ENCODE data around the gene ABCD2.
"Not testable (repeated sequence)": the region's sequence is repeated elsewhere in the genome, so short reads cannot be mapped to it uniquely, and the experiment has no call there.

The ABCD2 gene

DNA sequence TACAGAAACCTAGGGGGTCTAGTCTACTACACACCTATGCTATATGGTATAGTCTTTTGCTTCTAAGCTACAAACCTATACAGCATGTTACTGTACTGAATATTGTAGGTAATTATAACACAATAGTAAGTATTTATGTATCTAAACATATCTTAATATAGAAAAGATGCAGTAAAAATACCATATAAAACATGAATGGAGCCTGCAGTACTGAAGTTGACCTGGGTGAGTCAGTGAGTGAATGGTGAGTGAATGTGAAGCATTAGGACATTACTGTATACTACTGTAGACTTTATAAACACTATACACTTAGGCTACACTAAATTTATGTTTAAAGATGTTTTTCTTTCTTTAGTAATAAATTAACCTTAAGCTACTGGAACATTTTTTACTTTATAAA, 13.1 kb upstream of the ABCD2 start:
- TF ChIP-seq, protein P1, sequence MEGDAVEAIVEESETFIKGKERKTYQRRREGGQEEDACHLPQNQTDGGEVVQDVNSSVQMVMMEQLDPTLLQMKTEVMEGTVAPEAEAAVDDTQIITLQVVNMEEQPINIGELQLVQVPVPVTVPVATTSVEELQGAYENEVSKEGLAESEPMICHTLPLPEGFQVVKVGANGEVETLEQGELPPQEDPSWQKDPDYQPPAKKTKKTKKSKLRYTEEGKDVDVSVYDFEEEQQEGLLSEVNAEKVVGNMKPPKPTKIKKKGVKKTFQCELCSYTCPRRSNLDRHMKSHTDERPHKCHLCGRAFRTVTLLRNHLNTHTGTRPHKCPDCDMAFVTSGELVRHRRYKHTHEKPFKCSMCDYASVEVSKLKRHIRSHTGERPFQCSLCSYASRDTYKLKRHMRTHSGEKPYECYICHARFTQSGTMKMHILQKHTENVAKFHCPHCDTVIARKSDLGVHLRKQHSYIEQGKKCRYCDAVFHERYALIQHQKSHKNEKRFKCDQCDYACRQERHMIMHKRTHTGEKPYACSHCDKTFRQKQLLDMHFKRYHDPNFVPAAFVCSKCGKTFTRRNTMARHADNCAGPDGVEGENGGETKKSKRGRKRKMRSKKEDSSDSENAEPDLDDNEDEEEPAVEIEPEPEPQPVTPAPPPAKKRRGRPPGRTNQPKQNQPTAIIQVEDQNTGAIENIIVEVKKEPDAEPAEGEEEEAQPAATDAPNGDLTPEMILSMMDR (IDR thresholded peaks at IDR 0.05; ENCODE audit: insufficient read depth, low read depth, low read length, missing control alignments): no peak
- no peak overlapping the region for H3K4me3 ChIP-seq (ENCODE audit: low read depth, low read length)
- DNase-seq (ENCODE audit: low read depth): no peak

DNA sequence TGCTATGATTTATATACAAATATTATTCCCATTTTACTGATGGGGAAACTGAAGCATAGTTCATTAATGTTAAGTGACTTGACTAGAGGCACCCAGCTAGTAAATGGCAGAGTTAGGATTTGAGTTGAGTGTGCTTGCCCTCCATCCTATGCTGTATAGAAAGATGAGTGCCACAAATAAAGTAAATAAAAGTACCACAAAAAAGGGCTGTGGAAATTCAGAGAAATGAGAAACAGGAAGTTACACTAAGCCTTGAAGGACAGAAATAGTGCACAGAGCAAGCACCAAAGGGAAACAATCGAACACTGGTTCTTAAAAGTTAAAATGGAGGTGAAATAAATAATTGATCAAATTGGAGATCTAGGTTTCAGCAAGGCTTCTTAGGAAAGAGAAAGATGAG, 9.2 kb upstream of the ABCD2 start:
- no peak overlapping the region for H3K4me3 ChIP-seq (ENCODE audit: low read depth, low read length)
- peak; percentile 34 for DNase-seq (ENCODE audit: low read depth)
- TF ChIP-seq, protein P1 (IDR thresholded peaks at IDR 0.05; ENCODE audit: insufficient read depth, low read depth, low read length, missing control alignments): no peak

GRCh38 chr12:39627914-39628313, 8.3 kb upstream of the ABCD2 start:
- DNase-seq (ENCODE audit: low read depth): no peak
- H3K4me3 ChIP-seq (ENCODE audit: low read depth, low read length): no peak overlapping the region
- TF ChIP-seq, protein P1 (IDR thresholded peaks at IDR 0.05; ENCODE audit: insufficient read depth, low read depth, low read length, missing control alignments): no peak

- no peak for DNase-seq (ENCODE audit: low read depth)
- H3K4me3 ChIP-seq (ENCODE audit: low read depth, low read length): no peak overlapping the region
- TF ChIP-seq, protein P1 (IDR thresholded peaks at IDR 0.05; ENCODE audit: insufficient read depth, low read depth, low read length, missing control alignments): no peak
Measured at GRCh38 chr12:39626033-39626814, 6.6 kb upstream of the ABCD2 start.

DNA sequence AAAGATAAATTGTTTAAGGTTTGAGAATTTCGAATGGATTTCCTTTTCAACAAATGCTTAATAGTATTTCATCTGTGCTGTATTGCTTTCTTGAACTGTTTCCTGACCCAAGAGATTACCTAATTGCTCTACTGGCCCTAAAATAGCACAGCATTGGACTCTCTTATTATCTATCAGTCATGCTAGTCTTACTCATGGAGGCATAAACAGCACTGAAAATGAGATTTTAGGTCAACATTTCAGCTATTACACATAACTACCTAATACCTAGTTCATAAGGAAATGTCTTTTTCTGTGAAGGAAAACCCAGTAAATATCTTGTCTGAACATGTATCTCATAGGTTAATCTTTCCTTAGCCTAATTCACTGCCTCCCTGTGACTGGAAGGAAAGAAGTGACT, 4.3 kb upstream of the ABCD2 start:
- DNase-seq (ENCODE audit: low read depth): peak; percentile 20
- H3K4me3 ChIP-seq (ENCODE audit: low read depth, low read length): no peak overlapping the region
- TF ChIP-seq, protein P1 (IDR thresholded peaks at IDR 0.05; ENCODE audit: insufficient read depth, low read depth, low read length, missing control alignments): no peak

DNA sequence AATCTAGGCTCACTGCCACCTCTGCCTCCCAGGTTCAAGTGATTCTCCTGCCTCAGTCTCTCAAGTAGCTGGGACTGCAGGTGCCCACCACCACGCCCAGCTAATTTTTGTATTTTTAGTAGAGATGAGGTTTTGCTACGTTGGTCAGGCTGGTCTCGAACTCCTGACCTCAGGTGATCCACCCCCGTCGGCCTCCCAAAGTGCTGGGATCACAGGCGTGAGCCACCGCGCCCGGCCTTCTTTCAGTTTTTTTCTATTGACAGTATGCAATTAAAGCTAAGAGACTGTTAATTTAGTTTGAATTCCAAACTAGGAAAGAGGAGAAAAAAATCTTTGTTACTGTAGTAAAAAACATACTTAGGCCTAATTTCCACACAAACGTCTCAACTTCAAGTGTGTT, 3.6 kb upstream of the ABCD2 start:
- not testable (repeated sequence) for H3K4me3 ChIP-seq (ENCODE audit: low read depth, low read length); DNase-seq (ENCODE audit: low read depth)

DNA sequence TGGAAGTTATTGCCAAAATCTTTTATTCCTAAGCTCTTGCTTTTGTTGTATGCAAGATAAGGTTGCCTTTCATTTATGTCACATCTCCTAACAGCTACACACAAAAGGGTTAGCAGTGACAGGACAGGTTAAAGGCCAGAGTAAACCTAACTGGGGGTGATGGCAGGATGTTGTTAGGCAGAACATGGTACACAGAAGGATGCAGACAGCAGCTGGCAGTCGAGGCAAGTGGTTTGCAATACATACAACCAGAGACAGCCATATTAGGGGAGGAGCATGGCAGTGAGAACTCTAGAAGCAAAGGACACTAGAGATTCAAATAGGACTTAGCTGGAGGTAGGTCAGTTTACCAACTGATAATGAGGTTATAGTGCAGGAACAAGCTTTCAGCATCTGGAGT, 2.7 kb upstream of the ABCD2 start:
- peak; percentile 46 for DNase-seq (ENCODE audit: low read depth)

More for the DNA sequence above, 2.7 kb upstream of the ABCD2 start:
- TF ChIP-seq, protein P1 (IDR thresholded peaks at IDR 0.05; ENCODE audit: insufficient read depth, low read depth, low read length, missing control alignments): no peak
- no peak overlapping the region for H3K4me3 ChIP-seq (ENCODE audit: low read depth, low read length)

Measured in GM12865 (cell line).